GM23248 (cell line): ENCODE measurements around the gene DTWD2.
"Not testable (repeated sequence)": the region's sequence is repeated elsewhere in the genome, so short reads cannot be mapped to it uniquely, and the experiment has no call there.

ENCODE experiments used
- EZH2 ChIP-seq: fragments of 200-600 bp; sonication (generic); IDR thresholded peaks from 2 replicates; pipeline ENCODE4 v1.6.1; 2018; ENCODE audit warnings: antibody characterized with exemption, mild to moderate bottlenecking; ENCODE audit not compliant: insufficient read depth, poor library complexity, severe bottlenecking
- EZH2phosphoT487 ChIP-seq: fragments of 200-600 bp; sonication (generic); IDR thresholded peaks from 2 replicates; pipeline ENCODE4 v1.6.1; 2018; ENCODE audit warnings: antibody characterized with exemption, moderate library complexity, mild to moderate bottlenecking, low read depth; ENCODE audit not compliant: insufficient read depth

DNA sequence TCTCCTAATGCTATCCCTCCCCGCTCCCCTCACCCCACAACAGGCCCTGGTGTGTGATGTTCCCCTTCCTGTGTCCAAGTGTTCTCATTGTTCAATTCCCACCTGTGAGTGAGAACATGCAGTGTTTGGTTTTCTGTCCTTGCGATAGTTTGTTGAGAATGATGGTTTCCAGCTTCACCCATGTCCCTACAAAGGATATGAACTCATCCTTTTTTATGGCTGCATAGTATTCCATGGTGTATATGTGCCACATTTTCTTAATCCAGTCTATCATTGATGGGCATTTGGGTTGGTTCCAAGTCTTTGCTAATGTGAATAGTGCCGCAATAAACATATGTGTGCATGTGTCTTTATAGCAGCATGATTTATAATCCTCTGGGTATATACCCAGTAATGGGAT, 3.7 kb upstream of the DTWD2 start:
- not testable (repeated sequence) for TF ChIP-seq EZH2, EZH2phosphoT487
